Upper lobe of left lung (tissue), 6 donors: ENCODE results near the gene KRAS. TPM values are rescaled to one million over a fixed set of nuclear protein-coding genes. Genes with fewer than 3 reads are reported as not detected.

ENCODE experiments used
- ATAC-seq, 2 donors: fragments of 200-7000 bp; cut with Tn5 transposase; one replicate each; pipeline ENCODE4 v1.9.1; 2022; ENCODE audit warnings: mild to moderate bottlenecking in 2 of 2, moderate library complexity in 2 of 2; ENCODE audit not compliant: low FRiP score in 2 of 2
- DNase-seq, 2 donors: peaks; one replicate each; pipeline ENCODE4 v3.0.0-alpha.2; 2019 to 2020
- H3K27ac ChIP-seq, 4 donors: fragments of 200-600 bp; sonication (generic); one replicate each; pipeline ENCODE4 v1.5.1; 2016 to 2019
- H3K27me3 ChIP-seq, 4 donors: fragments of 200-600 bp; sonication (generic); one replicate each; pipeline ENCODE4 v1.5.1; 2017 to 2019
- H3K36me3 ChIP-seq, 4 donors: fragments of 200-600 bp; sonication (generic); one replicate each; pipeline ENCODE4 v1.5.1; 2016 to 2019
- H3K4me1 ChIP-seq, 4 donors: fragments of 200-600 bp; sonication (generic); one replicate each; pipeline ENCODE4 v1.5.1; 2018 to 2019
- H3K4me3 ChIP-seq, 4 donors: fragments of 200-600 bp; sonication (generic); one replicate each; pipeline ENCODE4 v1.5.1; 2017 to 2019; ENCODE audit warnings: mild to moderate bottlenecking in 2 of 4, moderate library complexity in 1 of 4
- H3K9me3 ChIP-seq, 4 donors: fragments of 200-600 bp; sonication (generic); one replicate each; pipeline ENCODE4 v1.5.1; 2018 to 2019
- EP300 ChIP-seq, 4 donors: sonication (generic); formaldehyde crosslinking; IDR thresholded peaks; one replicate each; pipeline ENCODE4 v1.5.1; 2017; ENCODE audit warnings: antibody characterized with exemption in 4 of 4, control low read depth in 2 of 4
- POLR2A ChIP-seq, 4 donors: fragments of 450-650 bp; IDR thresholded peaks; one replicate each; pipeline ENCODE4 v1.5.1; 2016 to 2017; ENCODE audit warnings: antibody characterized with exemption in 4 of 4, mild to moderate bottlenecking in 2 of 4
- POLR2AphosphoS5 ChIP-seq, 2 donors: sonication (generic); formaldehyde crosslinking; IDR thresholded peaks; one replicate each; pipeline ENCODE4 v1.5.1; 2017; ENCODE audit warnings: antibody characterized with exemption in 2 of 2
- WGBS, 2 donors: methylation state at CpG; one replicate each; pipeline ENCODE4 v1.1.5; 2017 to 2018; 5-methylcytosine and 5-hydroxymethylcytosine counted together
- total RNA-seq, 6 donors: library from RNA; depleted of rRNA in 4 of 6; stranded (reverse); fragments of >200 nt in 4 of 6; gene quantifications; one replicate each; pipeline versions ENCODE4 v1.1.0 to v1.2.1, GENCODE V29; 2016 to 2021
- TF ChIP-seq, protein P1 (sequence below), 6 experiments: fragments of 450-650 bp in 4 of 6; fragments of 200-600 bp in 2 of 6; sonication (generic) in 2 of 6; IDR thresholded peaks; one replicate each; pipeline ENCODE4 v1.5.1; 2016 to 2019; ENCODE audit warnings: antibody characterized with exemption in 6 of 6
- donor health status: DM: no; HTN: no; CAD: no; lungs with moderate emphysema.
- donor health status: DM: no; HTN: yes; CAD: no; lungs with severe emphysema.

The KRAS gene
- total RNA-seq, 6 donors from 2014 or later, result 10.4 to 32.9 (median 20.6) TPM

DNA sequence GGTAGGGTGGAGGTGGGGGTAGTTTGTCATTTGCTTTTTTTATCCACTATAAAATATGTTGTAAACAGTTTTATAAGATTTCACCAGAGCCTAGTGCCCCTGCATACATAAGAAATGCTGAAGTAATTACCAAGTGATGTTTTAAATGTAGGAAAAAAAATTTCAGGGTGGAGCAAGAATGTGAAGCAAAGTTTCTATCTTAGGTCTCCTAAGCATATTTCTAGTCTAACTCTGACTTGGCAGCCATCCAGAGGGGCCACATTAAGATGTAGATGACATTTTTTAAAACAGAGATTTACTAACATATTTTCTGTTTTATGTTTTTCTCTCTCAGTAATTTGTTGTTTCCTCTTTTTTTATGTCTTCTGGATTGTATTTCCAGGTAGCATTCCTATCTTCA, 15.8 kb upstream of the KRAS start:
- no peaks in the 10 kb centered on the region for H3K27me3 ChIP-seq
- no peaks in the 10 kb centered on the region for H3K36me3 ChIP-seq
- no peak overlapping the region for H3K27ac ChIP-seq
- no peak overlapping the region for H3K4me3 ChIP-seq
- no peak for DNase-seq
- TF ChIP-seq EP300 (IDR thresholded peaks at IDR 0.05), result no peak
- TF ChIP-seq POLR2AphosphoS5 (IDR thresholded peaks at IDR 0.05), result no peak
- TF ChIP-seq POLR2A (IDR thresholded peaks at IDR 0.05), result no peak
- TF ChIP-seq, protein P1, sequence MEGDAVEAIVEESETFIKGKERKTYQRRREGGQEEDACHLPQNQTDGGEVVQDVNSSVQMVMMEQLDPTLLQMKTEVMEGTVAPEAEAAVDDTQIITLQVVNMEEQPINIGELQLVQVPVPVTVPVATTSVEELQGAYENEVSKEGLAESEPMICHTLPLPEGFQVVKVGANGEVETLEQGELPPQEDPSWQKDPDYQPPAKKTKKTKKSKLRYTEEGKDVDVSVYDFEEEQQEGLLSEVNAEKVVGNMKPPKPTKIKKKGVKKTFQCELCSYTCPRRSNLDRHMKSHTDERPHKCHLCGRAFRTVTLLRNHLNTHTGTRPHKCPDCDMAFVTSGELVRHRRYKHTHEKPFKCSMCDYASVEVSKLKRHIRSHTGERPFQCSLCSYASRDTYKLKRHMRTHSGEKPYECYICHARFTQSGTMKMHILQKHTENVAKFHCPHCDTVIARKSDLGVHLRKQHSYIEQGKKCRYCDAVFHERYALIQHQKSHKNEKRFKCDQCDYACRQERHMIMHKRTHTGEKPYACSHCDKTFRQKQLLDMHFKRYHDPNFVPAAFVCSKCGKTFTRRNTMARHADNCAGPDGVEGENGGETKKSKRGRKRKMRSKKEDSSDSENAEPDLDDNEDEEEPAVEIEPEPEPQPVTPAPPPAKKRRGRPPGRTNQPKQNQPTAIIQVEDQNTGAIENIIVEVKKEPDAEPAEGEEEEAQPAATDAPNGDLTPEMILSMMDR (IDR thresholded peaks at IDR 0.05), result no peak
- H3K9me3 ChIP-seq, result no peaks in the 10 kb centered on the region
- ATAC-seq, result no peak
- H3K4me1 ChIP-seq, result no peaks in the 10 kb centered on the region

DNA sequence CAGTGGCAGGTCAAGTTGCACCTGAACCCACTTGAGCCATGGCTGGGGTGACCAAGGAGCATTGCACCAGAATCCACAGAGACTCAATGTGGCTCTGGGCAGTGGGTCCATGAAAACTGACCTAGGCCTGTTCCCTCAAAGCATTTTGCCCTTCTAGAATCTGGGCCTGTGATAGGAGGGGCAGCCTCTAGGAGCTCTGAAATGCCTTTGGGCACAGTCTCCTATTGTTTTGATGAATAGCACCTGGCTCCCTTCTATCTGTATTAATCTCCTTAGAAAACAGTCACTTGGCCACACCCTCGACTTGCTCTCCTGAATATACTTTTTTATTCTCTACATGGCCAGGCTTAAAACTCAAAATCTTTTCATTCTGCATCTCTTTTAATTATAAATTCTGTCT, 14.1 kb upstream of the KRAS start:
- DNase-seq, result no peak
- no peaks in the 10 kb centered on the region for H3K27me3 ChIP-seq
- no peak overlapping the region for H3K4me3 ChIP-seq
- no peak overlapping the region for H3K27ac ChIP-seq
- ATAC-seq, result no peak
- 71 to 81% methylated on average over 1 of the region's 1 CpG for WGBS, 2 donors
- no peaks in the 10 kb centered on the region for H3K4me1 ChIP-seq
- H3K9me3 ChIP-seq, result no peaks in the 10 kb centered on the region
- TF ChIP-seq EP300 (IDR thresholded peaks at IDR 0.05), result no peak
- no peak for TF ChIP-seq POLR2AphosphoS5 (IDR thresholded peaks at IDR 0.05)
- TF ChIP-seq POLR2A (IDR thresholded peaks at IDR 0.05), result no peak
- TF ChIP-seq, protein P1 (IDR thresholded peaks at IDR 0.05), result no peak
- no peaks in the 10 kb centered on the region for H3K36me3 ChIP-seq

DNA sequence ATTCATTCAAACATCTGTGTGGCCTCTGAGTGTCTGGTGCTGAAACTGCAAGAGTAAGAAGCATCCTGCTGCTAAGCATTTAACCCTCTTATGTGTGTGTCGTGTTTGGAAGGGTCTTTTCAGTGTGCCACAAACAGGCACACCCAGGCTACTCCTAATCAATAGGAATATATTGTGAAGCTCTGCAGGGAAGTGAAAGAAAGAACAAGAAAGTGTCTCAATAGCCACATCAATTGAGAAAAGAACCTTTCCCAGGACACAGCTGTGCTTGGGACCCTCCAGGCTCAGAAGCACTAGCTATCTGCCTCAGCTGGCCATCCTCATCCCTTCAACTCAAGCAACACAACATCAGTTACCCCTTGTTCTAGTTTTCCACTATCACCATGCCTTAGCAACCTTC, 13.4 kb upstream of the KRAS start:
- TF ChIP-seq POLR2AphosphoS5 (IDR thresholded peaks at IDR 0.05), result no peak
- Histone ChIP-seq H3K27me3 (no peaks in the 10 kb centered on the region), H3K9me3 (no peaks in the 10 kb centered on the region), H3K36me3 (no peaks in the 10 kb centered on the region), H3K4me1 (no peaks in the 10 kb centered on the region), H3K27ac (no peak overlapping the region), H3K4me3 (no peak overlapping the region)
- no peak for ATAC-seq
- 27 to 29% methylated on average over 1 of the region's 1 CpG for WGBS, 2 donors
- no peak for DNase-seq

DNA sequence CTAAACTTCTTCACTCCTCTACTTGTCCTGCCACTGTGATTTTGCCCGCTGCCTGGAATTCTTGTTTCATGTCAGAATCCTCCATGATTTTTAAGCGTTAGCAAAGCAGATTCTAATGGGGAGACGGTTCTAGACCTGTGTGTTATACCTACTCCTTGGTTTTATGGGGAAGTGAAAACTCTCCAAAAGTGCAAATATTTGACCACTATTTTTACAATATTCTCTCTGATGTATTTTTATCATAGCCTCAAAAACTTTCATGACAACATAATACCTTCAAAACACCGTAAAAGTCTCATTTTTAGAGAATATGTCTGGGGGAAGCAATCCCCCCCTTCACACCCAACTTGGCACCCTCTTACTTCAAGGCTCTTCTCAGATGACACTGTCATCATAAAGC, 12.9 kb upstream of the KRAS start:
- no peaks in the 10 kb centered on the region for H3K36me3 ChIP-seq
- H3K27me3 ChIP-seq, result no peaks in the 10 kb centered on the region
- H3K9me3 ChIP-seq, result no peaks in the 10 kb centered on the region
- H3K4me3 ChIP-seq, result no peak overlapping the region
- ATAC-seq, result no peak
- DNase-seq, result no peak
- TF ChIP-seq POLR2AphosphoS5 (IDR thresholded peaks at IDR 0.05), result no peak
- TF ChIP-seq EP300 (IDR thresholded peaks at IDR 0.05), result no peak
- TF ChIP-seq POLR2A (IDR thresholded peaks at IDR 0.05), result no peak
- TF ChIP-seq, protein P1 (IDR thresholded peaks at IDR 0.05), result no peak
- no peak overlapping the region for H3K27ac ChIP-seq
- H3K4me1 ChIP-seq, result no peaks in the 10 kb centered on the region
- WGBS, 2 donors, result 77 to 85% methylated on average over 4 of the region's 4 CpGs

DNA sequence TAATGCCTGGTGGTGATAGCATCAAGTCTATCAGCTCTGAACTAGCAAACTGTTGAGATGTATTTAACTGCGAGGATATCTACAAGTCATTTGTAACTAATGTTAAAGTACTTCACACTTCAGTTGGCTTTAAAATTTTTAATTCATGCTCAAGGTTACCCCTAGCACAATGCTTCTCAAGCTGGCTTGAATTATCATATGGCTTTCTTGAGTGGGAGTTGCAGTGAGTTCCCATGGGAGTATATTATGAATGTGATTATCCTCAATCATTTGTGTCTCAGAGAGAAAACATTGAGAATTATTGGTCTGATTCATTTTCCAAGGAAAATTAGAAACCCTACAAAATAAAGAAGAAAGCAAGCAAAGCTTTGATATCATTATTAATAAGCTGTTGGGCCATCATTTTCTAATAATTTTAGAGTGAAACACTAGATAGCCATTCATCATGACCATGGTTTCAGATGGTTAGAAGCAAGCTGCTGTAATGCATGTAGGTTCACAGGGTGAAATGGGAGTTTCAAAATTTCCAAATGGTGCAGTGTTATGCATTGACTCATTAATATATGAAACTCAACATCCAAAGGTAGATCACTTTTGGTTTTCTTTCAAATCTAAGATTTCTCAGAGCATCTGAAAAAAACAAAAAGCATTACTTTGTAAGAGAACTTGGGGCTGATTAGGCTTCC, 11.8 kb upstream of the KRAS start:
- no peak for DNase-seq

More for the DNA sequence above, 11.8 kb upstream of the KRAS start:
- Histone ChIP-seq H3K9me3 (no peaks in the 10 kb centered on the region), H3K4me1 (no peaks in the 10 kb centered on the region), H3K27me3 (no peaks in the 10 kb centered on the region), H3K4me3 (no peak overlapping the region), H3K27ac (no peak overlapping the region), H3K36me3 (no peaks in the 10 kb centered on the region)
- TF ChIP-seq POLR2AphosphoS5 (IDR thresholded peaks at IDR 0.05) (no peak), POLR2A (IDR thresholded peaks at IDR 0.05) (no peak), EP300 (IDR thresholded peaks at IDR 0.05) (no peak)
- TF ChIP-seq, protein P1 (IDR thresholded peaks at IDR 0.05), result no peak
- no peak for ATAC-seq
- 100% methylated on average over 1 of the region's 1 CpG for WGBS, 2 donors
